K562 (cell line): ENCODE results near the gene FGFR1OP2. TPM values are rescaled to one million over a fixed set of nuclear protein-coding genes. Genes with fewer than 3 reads are reported as not detected.
A peak's percentile ranks its signal among the peaks of the same experiment; 100 is the strongest.

Source experiments
- FIP1L1 ChIP-seq: fragments of 200-400 bp; formaldehyde crosslinking; IDR thresholded peaks from 2 replicates; pipeline ENCODE4 v1.6.1; 2018; ENCODE audit warnings: mild to moderate bottlenecking, low read depth, low read length; ENCODE audit not compliant: poor library complexity, severe bottlenecking
- MEF2A ChIP-seq: IDR thresholded peaks from 2 replicates; pipeline ENCODE4 v1.6.1; 2011; ENCODE audit warnings: low read depth, mild to moderate bottlenecking, low read length, moderate library complexity; ENCODE audit not compliant: control insufficient read depth
- SMARCA5 ChIP-seq: fragments of 450-650 bp; IDR thresholded peaks from 2 replicates; pipeline ENCODE4 v1.6.1; 2016
- TAF9B ChIP-seq: fragments of 450-650 bp; IDR thresholded peaks from 2 replicates; pipeline ENCODE4 v1.6.1; 2018; ENCODE audit warnings: mild to moderate bottlenecking; ENCODE audit not compliant: partially characterized antibody
- ZNF551 ChIP-seq: fragments of 250-450 bp; sonication (Bioruptor Pico); IDR thresholded peaks from 2 replicates; pipeline ENCODE4 v1.5.0; 2021; ENCODE audit warnings: mild to moderate bottlenecking, moderate library complexity
- ZNF77 ChIP-seq: fragments of 250-450 bp; sonication (Bioruptor Pico); IDR thresholded peaks from 2 replicates; pipeline ENCODE4 v1.5.0; 2020
- polyA plus RNA-seq, 8 experiments: library from polyadenylated mRNA; depleted of rRNA in 4 of 8; stranded (reverse) in 5 of 8; unstranded in 3 of 8; fragments of >200 nt; fragmentation: Nextera tagmentation in 2 of 8; fragmentation: Illumina TruSeq in 1 of 8; extraction: Ambion mirVana in 2 of 8; extraction: Trizol in 1 of 8; gene quantifications; 2 replicates each; pipeline versions ENCODE4 v1.2.1 to v1.2.3, GENCODE V29; 2011 to 2014; ENCODE audit warnings: inconsistent platforms in 1 of 8, missing spikeins in 1 of 8
- total RNA-seq, 7 experiments: library from RNA; depleted of rRNA in 6 of 7; stranded (reverse); fragments of >200 nt in 6 of 7; fragmentation: Illumina TruSeq in 2 of 7; extraction: Trizol in 2 of 7; gene quantifications; 2 replicates each; pipeline versions ENCODE4 v1.2.1 to v1.2.3, GENCODE V29; 2011 to 2021; ENCODE audit warnings: low replicate concordance in 1 of 7
- TF ChIP-seq, protein P1 (sequence below): fragments of 450-650 bp; IDR thresholded peaks from 2 replicates; pipeline ENCODE4 v1.6.1; 2016; ENCODE audit warnings: mild to moderate bottlenecking, moderate library complexity
- TF ChIP-seq, protein P2 (sequence below), 2 experiments: fragments of 450-650 bp; IDR thresholded peaks; 2 replicates each; pipeline ENCODE4 v1.6.1; 2016; ENCODE audit warnings: mild to moderate bottlenecking in 2 of 2, borderline replicate concordance in 1 of 2, low read depth in 1 of 2, moderate library complexity in 1 of 2

The FGFR1OP2 gene
- total and polyA plus RNA-seq, 9 of the 15 experiments (the other 6 are each of a cell fraction or from before 2014, with no cell fraction given): 31.6 to 49.0 (median 37.1) TPM

DNA sequence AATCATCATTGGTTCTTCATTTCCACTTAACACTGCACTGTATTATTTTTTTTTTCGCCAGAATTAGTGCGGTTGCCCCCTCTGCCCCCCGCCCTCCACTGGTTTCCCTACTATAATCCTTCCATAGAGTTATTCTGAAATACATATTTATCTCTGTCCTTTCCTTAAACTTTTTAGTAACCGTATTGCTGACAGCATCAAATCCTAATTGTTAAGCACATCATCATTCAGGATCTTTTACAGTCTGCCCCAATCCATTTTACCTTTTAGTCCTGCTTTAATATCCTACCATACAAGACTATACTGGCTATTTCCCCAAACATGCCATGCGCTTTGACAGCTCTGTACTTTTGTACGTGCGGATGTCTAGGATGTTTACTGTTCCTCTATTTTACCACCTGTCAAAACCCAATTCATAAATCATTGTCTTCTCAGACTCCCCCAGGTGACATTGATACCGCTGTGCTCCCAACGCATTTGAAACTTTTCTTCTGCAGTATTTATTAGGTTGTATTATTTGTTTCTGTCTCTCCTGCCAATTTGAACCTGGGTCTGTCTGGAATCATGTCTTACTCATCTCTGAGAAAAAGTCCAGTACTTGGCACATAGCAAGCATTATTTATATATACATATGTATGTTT is 1.0 kb downstream of the FGFR1OP2 start (continued):
- TF ChIP-seq ZNF551 (no peak), FIP1L1 (no peak), MEF2A (no peak), ZNF77 (CRISPR knock-in tag) (no peak), SMARCA5 (no peak), TAF9B (peak; percentile 14)
- TF ChIP-seq, protein P1, sequence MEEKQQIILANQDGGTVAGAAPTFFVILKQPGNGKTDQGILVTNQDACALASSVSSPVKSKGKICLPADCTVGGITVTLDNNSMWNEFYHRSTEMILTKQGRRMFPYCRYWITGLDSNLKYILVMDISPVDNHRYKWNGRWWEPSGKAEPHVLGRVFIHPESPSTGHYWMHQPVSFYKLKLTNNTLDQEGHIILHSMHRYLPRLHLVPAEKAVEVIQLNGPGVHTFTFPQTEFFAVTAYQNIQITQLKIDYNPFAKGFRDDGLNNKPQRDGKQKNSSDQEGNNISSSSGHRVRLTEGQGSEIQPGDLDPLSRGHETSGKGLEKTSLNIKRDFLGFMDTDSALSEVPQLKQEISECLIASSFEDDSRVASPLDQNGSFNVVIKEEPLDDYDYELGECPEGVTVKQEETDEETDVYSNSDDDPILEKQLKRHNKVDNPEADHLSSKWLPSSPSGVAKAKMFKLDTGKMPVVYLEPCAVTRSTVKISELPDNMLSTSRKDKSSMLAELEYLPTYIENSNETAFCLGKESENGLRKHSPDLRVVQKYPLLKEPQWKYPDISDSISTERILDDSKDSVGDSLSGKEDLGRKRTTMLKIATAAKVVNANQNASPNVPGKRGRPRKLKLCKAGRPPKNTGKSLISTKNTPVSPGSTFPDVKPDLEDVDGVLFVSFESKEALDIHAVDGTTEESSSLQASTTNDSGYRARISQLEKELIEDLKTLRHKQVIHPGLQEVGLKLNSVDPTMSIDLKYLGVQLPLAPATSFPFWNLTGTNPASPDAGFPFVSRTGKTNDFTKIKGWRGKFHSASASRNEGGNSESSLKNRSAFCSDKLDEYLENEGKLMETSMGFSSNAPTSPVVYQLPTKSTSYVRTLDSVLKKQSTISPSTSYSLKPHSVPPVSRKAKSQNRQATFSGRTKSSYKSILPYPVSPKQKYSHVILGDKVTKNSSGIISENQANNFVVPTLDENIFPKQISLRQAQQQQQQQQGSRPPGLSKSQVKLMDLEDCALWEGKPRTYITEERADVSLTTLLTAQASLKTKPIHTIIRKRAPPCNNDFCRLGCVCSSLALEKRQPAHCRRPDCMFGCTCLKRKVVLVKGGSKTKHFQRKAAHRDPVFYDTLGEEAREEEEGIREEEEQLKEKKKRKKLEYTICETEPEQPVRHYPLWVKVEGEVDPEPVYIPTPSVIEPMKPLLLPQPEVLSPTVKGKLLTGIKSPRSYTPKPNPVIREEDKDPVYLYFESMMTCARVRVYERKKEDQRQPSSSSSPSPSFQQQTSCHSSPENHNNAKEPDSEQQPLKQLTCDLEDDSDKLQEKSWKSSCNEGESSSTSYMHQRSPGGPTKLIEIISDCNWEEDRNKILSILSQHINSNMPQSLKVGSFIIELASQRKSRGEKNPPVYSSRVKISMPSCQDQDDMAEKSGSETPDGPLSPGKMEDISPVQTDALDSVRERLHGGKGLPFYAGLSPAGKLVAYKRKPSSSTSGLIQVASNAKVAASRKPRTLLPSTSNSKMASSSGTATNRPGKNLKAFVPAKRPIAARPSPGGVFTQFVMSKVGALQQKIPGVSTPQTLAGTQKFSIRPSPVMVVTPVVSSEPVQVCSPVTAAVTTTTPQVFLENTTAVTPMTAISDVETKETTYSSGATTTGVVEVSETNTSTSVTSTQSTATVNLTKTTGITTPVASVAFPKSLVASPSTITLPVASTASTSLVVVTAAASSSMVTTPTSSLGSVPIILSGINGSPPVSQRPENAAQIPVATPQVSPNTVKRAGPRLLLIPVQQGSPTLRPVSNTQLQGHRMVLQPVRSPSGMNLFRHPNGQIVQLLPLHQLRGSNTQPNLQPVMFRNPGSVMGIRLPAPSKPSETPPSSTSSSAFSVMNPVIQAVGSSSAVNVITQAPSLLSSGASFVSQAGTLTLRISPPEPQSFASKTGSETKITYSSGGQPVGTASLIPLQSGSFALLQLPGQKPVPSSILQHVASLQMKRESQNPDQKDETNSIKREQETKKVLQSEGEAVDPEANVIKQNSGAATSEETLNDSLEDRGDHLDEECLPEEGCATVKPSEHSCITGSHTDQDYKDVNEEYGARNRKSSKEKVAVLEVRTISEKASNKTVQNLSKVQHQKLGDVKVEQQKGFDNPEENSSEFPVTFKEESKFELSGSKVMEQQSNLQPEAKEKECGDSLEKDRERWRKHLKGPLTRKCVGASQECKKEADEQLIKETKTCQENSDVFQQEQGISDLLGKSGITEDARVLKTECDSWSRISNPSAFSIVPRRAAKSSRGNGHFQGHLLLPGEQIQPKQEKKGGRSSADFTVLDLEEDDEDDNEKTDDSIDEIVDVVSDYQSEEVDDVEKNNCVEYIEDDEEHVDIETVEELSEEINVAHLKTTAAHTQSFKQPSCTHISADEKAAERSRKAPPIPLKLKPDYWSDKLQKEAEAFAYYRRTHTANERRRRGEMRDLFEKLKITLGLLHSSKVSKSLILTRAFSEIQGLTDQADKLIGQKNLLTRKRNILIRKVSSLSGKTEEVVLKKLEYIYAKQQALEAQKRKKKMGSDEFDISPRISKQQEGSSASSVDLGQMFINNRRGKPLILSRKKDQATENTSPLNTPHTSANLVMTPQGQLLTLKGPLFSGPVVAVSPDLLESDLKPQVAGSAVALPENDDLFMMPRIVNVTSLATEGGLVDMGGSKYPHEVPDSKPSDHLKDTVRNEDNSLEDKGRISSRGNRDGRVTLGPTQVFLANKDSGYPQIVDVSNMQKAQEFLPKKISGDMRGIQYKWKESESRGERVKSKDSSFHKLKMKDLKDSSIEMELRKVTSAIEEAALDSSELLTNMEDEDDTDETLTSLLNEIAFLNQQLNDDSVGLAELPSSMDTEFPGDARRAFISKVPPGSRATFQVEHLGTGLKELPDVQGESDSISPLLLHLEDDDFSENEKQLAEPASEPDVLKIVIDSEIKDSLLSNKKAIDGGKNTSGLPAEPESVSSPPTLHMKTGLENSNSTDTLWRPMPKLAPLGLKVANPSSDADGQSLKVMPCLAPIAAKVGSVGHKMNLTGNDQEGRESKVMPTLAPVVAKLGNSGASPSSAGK: no peak
- TF ChIP-seq, protein P2, sequence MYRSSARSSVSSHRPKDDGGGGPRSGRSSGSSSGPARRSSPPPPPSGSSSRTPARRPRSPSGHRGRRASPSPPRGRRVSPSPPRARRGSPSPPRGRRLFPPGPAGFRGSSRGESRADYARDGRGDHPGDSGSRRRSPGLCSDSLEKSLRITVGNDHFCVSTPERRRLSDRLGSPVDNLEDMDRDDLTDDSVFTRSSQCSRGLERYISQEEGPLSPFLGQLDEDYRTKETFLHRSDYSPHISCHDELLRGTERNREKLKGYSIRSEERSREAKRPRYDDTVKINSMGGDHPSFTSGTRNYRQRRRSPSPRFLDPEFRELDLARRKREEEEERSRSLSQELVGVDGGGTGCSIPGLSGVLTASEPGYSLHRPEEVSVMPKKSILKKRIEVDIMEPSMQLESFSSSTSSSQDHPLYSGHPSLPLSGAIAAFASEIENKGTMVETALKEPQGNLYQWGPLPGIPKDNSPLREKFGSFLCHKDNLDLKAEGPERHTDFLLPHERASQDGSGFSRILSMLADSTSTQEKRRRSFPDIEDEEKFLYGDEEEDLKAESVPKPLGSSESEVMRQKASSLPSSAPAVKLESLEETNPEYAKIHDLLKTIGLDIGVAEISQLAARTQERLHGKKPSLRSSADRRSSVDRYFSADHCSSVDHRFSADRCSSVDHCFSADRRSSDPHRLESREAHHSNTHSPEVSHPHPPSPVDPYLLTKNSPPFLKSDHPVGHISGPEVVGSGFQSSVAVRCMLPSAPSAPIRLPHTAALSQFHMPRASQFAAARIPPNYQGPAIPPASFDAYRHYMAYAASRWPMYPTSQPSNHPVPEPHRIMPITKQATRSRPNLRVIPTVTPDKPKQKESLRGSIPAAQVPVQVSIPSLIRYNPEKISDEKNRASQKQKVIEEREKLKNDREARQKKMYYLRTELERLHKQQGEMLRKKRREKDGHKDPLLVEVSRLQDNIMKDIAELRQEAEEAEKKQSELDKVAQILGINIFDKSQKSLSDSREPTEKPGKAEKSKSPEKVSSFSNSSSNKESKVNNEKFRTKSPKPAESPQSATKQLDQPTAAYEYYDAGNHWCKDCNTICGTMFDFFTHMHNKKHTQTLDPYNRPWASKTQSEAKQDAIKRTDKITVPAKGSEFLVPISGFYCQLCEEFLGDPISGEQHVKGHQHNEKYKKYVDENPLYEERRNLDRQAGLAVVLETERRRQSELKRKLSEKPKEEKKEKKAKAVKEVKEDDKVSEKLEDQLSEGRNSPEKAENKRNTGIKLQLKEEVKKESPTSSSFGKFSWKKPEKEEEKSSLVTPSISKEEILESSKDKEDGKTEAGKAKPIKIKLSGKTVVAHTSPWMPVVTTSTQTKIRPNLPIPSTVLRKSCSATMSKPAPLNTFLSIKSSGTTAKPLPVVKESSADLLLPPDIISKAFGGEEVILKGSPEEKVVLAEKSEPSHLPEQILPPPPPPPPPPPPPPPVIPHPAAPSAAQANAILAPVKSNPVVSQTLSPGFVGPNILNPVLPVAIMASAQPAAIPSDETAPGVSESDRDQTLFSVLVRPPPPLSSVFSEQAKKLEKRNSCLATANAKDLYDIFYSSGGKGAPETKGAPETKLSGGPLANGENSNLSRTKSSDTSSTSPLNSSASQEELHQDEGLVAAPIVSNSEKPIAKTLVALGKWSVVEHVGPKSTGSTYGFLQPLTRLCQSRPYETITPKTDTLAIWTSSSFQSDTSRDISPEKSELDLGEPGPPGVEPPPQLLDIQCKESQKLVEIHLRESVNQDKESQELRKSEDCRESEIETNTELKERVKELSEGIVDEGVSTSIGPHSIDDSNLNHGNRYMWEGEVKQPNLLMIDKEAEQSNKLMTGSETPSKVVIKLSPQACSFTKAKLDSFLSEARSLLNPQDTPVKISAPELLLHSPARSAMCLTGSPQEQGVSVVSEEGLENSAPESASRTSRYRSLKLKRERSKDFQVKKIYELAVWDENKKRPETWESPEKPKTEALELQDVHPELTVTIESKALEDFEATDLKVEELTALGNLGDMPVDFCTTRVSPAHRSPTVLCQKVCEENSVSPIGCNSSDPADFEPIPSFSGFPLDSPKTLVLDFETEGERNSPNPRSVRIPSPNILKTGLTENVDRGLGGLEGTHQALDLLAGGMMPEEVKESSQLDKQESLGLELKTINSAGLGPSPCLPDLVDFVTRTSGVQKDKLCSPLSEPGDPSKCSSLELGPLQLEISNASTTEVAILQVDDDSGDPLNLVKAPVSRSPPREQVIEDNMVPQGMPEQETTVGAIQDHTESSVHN (IDR thresholded peaks at IDR 0.05; ENCODE audit: borderline replicate concordance in 1 of 2, low read depth in 1 of 2): no peak
